ENCODE results near the gene AIFM3. TPM values are rescaled to one million over a fixed set of nuclear protein-coding genes. Genes with fewer than 3 reads are reported as not detected.
"Not testable (repeated sequence)": the region's sequence is repeated elsewhere in the genome, so short reads cannot be mapped to it uniquely, and the experiment has no call there.

The AIFM3 gene
- polyA plus RNA-seq, 1 donor from 2014 or later = 1.1 TPM

- peaks cover 20% of the 10 kb centered on the region for H3K27me3 ChIP-seq (ENCODE audit: insufficient read depth, low read depth, low read length)
- H3K27ac ChIP-seq (ENCODE audit: low read length) = no peak overlapping the region
- H4K20me1 ChIP-seq (ENCODE audit: insufficient read depth) = no peaks in the 10 kb centered on the region
- H3K9me2 ChIP-seq (ENCODE audit: insufficient read depth, low read length) = no peaks in the 10 kb centered on the region
- H3K9ac ChIP-seq (ENCODE audit: low read length) = no peak overlapping the region
- H2AFZ ChIP-seq (ENCODE audit: low read depth, low read length) = no peak overlapping the region
- no peaks in the 10 kb centered on the region for H3K9me3 ChIP-seq (ENCODE audit: low read length)
- H3K4me2 ChIP-seq (ENCODE audit: low read length) = no peak overlapping the region
- H3K4me3 ChIP-seq (ENCODE audit: low read length) = no peak overlapping the region
- H3F3A ChIP-seq (ENCODE audit: insufficient read depth, low read length, poor library complexity, severe bottlenecking) = no peaks in the 10 kb centered on the region
- H3K36me3 ChIP-seq (ENCODE audit: insufficient read depth, low read length) = no peaks in the 10 kb centered on the region
- TF ChIP-seq CTCF (IDR thresholded peaks at IDR 0.05; ENCODE audit: poor library complexity, severe bottlenecking) (no peak), TAF1 (IDR thresholded peaks at IDR 0.05; ENCODE audit: low read depth) (no peak), EP300 (conservative IDR thresholded peaks at IDR 0.05; ENCODE audit: poor library complexity, severe bottlenecking) (no peak), REST (IDR thresholded peaks at IDR 0.05; ENCODE audit: borderline replicate concordance) (no peak), POLR2AphosphoS5 (IDR thresholded peaks at IDR 0.05) (no peak), EZH2 (IDR thresholded peaks at IDR 0.05; ENCODE audit: borderline replicate concordance, insufficient read depth, low read length, poor library complexity, severe bottlenecking) (no peak), MXI1 (conservative IDR thresholded peaks at IDR 0.05; ENCODE audit: poor library complexity, severe bottlenecking) (no peak), SMC3 (conservative IDR thresholded peaks at IDR 0.05; ENCODE audit: poor library complexity) (no peak), RAD21 (conservative IDR thresholded peaks at IDR 0.05) (no peak)
- H3K79me2 ChIP-seq (replicated peaks; ENCODE audit: insufficient read depth, low read length) = no peaks in the 10 kb centered on the region
Observed at GRCh38 chr22:20968281-20968977, 1.4 kb downstream of the AIFM3 start.

- Histone ChIP-seq H3K79me2 (replicated peaks; ENCODE audit: insufficient read depth, low read length) (no peaks in the 10 kb centered on the region), H4K20me1 (ENCODE audit: insufficient read depth) (no peaks in the 10 kb centered on the region), H3K36me3 (ENCODE audit: insufficient read depth, low read length) (no peaks in the 10 kb centered on the region), H2AFZ (ENCODE audit: low read depth, low read length) (no peak overlapping the region), H3K27ac (ENCODE audit: low read length) (no peak overlapping the region), H3K4me2 (ENCODE audit: low read length) (no peak overlapping the region), H3K9me2 (ENCODE audit: insufficient read depth, low read length) (no peaks in the 10 kb centered on the region), H3K9me3 (ENCODE audit: low read length) (no peaks in the 10 kb centered on the region), H3F3A (ENCODE audit: insufficient read depth, low read length, poor library complexity, severe bottlenecking) (no peaks in the 10 kb centered on the region), H3K27me3 (ENCODE audit: insufficient read depth, low read depth, low read length) (peaks cover under 1% of the 10 kb centered on the region), H3K9ac (ENCODE audit: low read length) (no peak overlapping the region), H3K4me3 (ENCODE audit: low read length) (no peak overlapping the region)
- TF ChIP-seq TAF1 (IDR thresholded peaks at IDR 0.05; ENCODE audit: low read depth) = no peak
- no peak for TF ChIP-seq RAD21 (conservative IDR thresholded peaks at IDR 0.05)
- no peak for TF ChIP-seq POLR2AphosphoS5 (IDR thresholded peaks at IDR 0.05)
- no peak for TF ChIP-seq REST (IDR thresholded peaks at IDR 0.05; ENCODE audit: borderline replicate concordance)
- no peak for TF ChIP-seq MXI1 (conservative IDR thresholded peaks at IDR 0.05; ENCODE audit: poor library complexity, severe bottlenecking)
- no peak for TF ChIP-seq EP300 (conservative IDR thresholded peaks at IDR 0.05; ENCODE audit: poor library complexity, severe bottlenecking)
Observed at GRCh38 chr22:20970939-20971657, 4.0 kb downstream of the AIFM3 start.

- H3K27ac ChIP-seq (ENCODE audit: low read length); H4K20me1 ChIP-seq (ENCODE audit: insufficient read depth); H3K9me3 ChIP-seq (ENCODE audit: low read length); H3K79me2 ChIP-seq (replicated peaks; ENCODE audit: insufficient read depth, low read length); H3K9ac ChIP-seq (ENCODE audit: low read length); H3K4me2 ChIP-seq (ENCODE audit: low read length); H3F3A ChIP-seq (ENCODE audit: insufficient read depth, low read length, poor library complexity, severe bottlenecking); H3K4me3 ChIP-seq (ENCODE audit: low read length); H3K27me3 ChIP-seq (ENCODE audit: insufficient read depth, low read depth, low read length); H3K9me2 ChIP-seq (ENCODE audit: insufficient read depth, low read length); H2AFZ ChIP-seq (ENCODE audit: low read depth, low read length); H3K36me3 ChIP-seq (ENCODE audit: insufficient read depth, low read length): not testable (repeated sequence)
Observed at GRCh38 chr22:20972014-20972694, 5.1 kb downstream of the AIFM3 start.

All from neural cell (in vitro differentiated cells).